Activated T-cell treated with anti-CD3 and anti-CD28 coated beads, Interleukin-2, amount 50 U/mL, for 4 hours (primary cell): ENCODE results near the gene IL1A. TPM values are rescaled to one million over a fixed set of nuclear protein-coding genes. Genes with fewer than 3 reads are reported as not detected.
A peak's percentile ranks its signal among the peaks of the same experiment; 100 is the strongest.
"Not testable (repeated sequence)": the region's sequence is repeated elsewhere in the genome, so short reads cannot be mapped to it uniquely, and the experiment has no call there.

Experiments used
- ATAC-seq, 2 donors: fragments of 200-7000 bp; cut with Tn5 transposase; one replicate each; pipeline ENCODE4 v1.10.0; 2021
- DNase-seq: peaks from one replicate; pipeline ENCODE4 v3.0.0-alpha.2; 2020
- H3K27me3 Mint-ChIP-seq: one replicate; pipeline ENCODE4 v1.8.0; 2021; ENCODE audit warnings: low read depth, mixed read lengths
- H3K36me3 Mint-ChIP-seq: one replicate; pipeline ENCODE4 v1.8.0; 2022; ENCODE audit warnings: mixed read lengths; ENCODE audit not compliant: insufficient read depth
- H3K4me1 Mint-ChIP-seq: one replicate; pipeline ENCODE4 v1.8.0; 2021; ENCODE audit warnings: low read depth, mixed read lengths
- H3K4me3 Mint-ChIP-seq: one replicate; pipeline ENCODE4 v1.8.0; 2021; ENCODE audit warnings: mild to moderate bottlenecking, moderate library complexity, mixed read lengths
- H3K9me3 Mint-ChIP-seq: one replicate; pipeline ENCODE4 v1.8.0; 2021; ENCODE audit warnings: mixed read lengths
- total RNA-seq, 3 donors: library from RNA; stranded (reverse); gene quantifications; one replicate each; pipeline ENCODE4 v1.2.1, GENCODE V29; 2021

Gene IL1A
- 1 to 10 TPM; 2.0 to 4.3 (median 3.8) TPM for total RNA-seq

GRCh38 chr2:112784199-112785189, at the start of gene IL1A:
Gene IL1A, minus strand, starts transcription at chr2:112784493. Its CDS starts 723 bp downstream, at chr2:112783770.
- no peaks in the 10 kb centered on the region for H3K36me3 Mint-ChIP-seq
- H3K4me1 Mint-ChIP-seq, result peaks cover 2% of the 10 kb centered on the region
- no peaks in the 10 kb centered on the region for H3K9me3 Mint-ChIP-seq
- no peak for DNase-seq
- no peak within 1 kb of the TSS for H3K4me3 Mint-ChIP-seq
- ATAC-seq, result peak; percentile 60 to 61
- H3K27me3 Mint-ChIP-seq, result peaks cover 13% of the 10 kb centered on the region

- no peaks in the 10 kb centered on the region for H3K9me3 Mint-ChIP-seq
- no peaks in the 10 kb centered on the region for H3K36me3 Mint-ChIP-seq
- H3K27me3 Mint-ChIP-seq, result peaks cover 9% of the 10 kb centered on the region
- DNase-seq, result no peak
- peaks cover 4% of the 10 kb centered on the region for H3K4me1 Mint-ChIP-seq
- no peak for ATAC-seq
- H3K4me3 Mint-ChIP-seq, result no peak overlapping the region
These were observed 49.7 kb upstream of the IL1A start for GRCh38 chr2:112833976-112834375.

- not testable (repeated sequence) for H3K4me1 Mint-ChIP-seq, H3K36me3 Mint-ChIP-seq, H3K27me3 Mint-ChIP-seq, H3K4me3 Mint-ChIP-seq, H3K9me3 Mint-ChIP-seq, ATAC-seq, DNase-seq
These were observed 49.3 kb upstream of the IL1A start for GRCh38 chr2:112833639-112833931.

- H3K9me3 Mint-ChIP-seq, result no peaks in the 10 kb centered on the region
- H3K4me3 Mint-ChIP-seq, result no peak overlapping the region
- peaks cover 9% of the 10 kb centered on the region for H3K27me3 Mint-ChIP-seq
- H3K36me3 Mint-ChIP-seq, result no peaks in the 10 kb centered on the region
- no peak for ATAC-seq
- DNase-seq, result no peak
- peaks cover 4% of the 10 kb centered on the region for H3K4me1 Mint-ChIP-seq
These were observed 48.7 kb upstream of the IL1A start for GRCh38 chr2:112832841-112833638.

GRCh38 chr2:112831946-112832840, 47.9 kb upstream of the IL1A start:
- H3K9me3 Mint-ChIP-seq, result no peaks in the 10 kb centered on the region
- no peak overlapping the region for H3K4me3 Mint-ChIP-seq
- H3K27me3 Mint-ChIP-seq, result peaks cover 9% of the 10 kb centered on the region
- DNase-seq (no peak), ATAC-seq (no peak)
- H3K36me3 Mint-ChIP-seq, result no peaks in the 10 kb centered on the region
- peaks cover 4% of the 10 kb centered on the region for H3K4me1 Mint-ChIP-seq

- H3K4me1 Mint-ChIP-seq, result peaks cover 4% of the 10 kb centered on the region
- no peak for DNase-seq
These were observed 47.2 kb upstream of the IL1A start for GRCh38 chr2:112831513-112831845.

GRCh38 chr2:112830682-112831512, 46.6 kb upstream of the IL1A start:
- H3K36me3 Mint-ChIP-seq, result no peaks in the 10 kb centered on the region
- DNase-seq (no peak), ATAC-seq (no peak)
- H3K9me3 Mint-ChIP-seq, result no peaks in the 10 kb centered on the region
- H3K27me3 Mint-ChIP-seq, result peaks cover 9% of the 10 kb centered on the region
- peaks cover 2% of the 10 kb centered on the region for H3K4me1 Mint-ChIP-seq
- H3K4me3 Mint-ChIP-seq, result no peak overlapping the region

More at GRCh38 chr2:112831513-112831845, 47.2 kb upstream of the IL1A start:
- Mint-ChIP-seq H3K36me3 (no peaks in the 10 kb centered on the region), H3K27me3 (peaks cover 9% of the 10 kb centered on the region), H3K9me3 (no peaks in the 10 kb centered on the region), H3K4me3 (no peak overlapping the region)
- no peak for ATAC-seq

- Mint-ChIP-seq H3K27me3 (peaks cover 9% of the 10 kb centered on the region), H3K4me3 (no peak overlapping the region), H3K4me1 (peaks cover 2% of the 10 kb centered on the region), H3K9me3 (no peaks in the 10 kb centered on the region), H3K36me3 (no peaks in the 10 kb centered on the region)
- ATAC-seq (no peak), DNase-seq (no peak)
These were observed 45.8 kb upstream of the IL1A start for GRCh38 chr2:112829961-112830681.

GRCh38 chr2:112829101-112829960, 45.0 kb upstream of the IL1A start:
- Mint-ChIP-seq H3K4me3 (no peak overlapping the region), H3K9me3 (no peaks in the 10 kb centered on the region), H3K4me1 (peaks cover 2% of the 10 kb centered on the region), H3K36me3 (no peaks in the 10 kb centered on the region), H3K27me3 (peaks cover 9% of the 10 kb centered on the region)
- no peak for ATAC-seq
- DNase-seq, result no peak

- peaks cover 9% of the 10 kb centered on the region for H3K27me3 Mint-ChIP-seq
- H3K4me1 Mint-ChIP-seq, result peaks cover 2% of the 10 kb centered on the region
- no peaks in the 10 kb centered on the region for H3K36me3 Mint-ChIP-seq
- no peak for DNase-seq
- no peak overlapping the region for H3K4me3 Mint-ChIP-seq
- no peak for ATAC-seq
- H3K9me3 Mint-ChIP-seq, result no peaks in the 10 kb centered on the region
These were observed 44.0 kb upstream of the IL1A start for GRCh38 chr2:112828251-112828691.

- Mint-ChIP-seq H3K27me3 (peaks cover 9% of the 10 kb centered on the region), H3K36me3 (no peaks in the 10 kb centered on the region), H3K9me3 (no peaks in the 10 kb centered on the region), H3K4me3 (no peak overlapping the region), H3K4me1 (peaks cover 2% of the 10 kb centered on the region)
- DNase-seq (no peak), ATAC-seq (no peak)
These were observed 43.4 kb upstream of the IL1A start for GRCh38 chr2:112827604-112828185.

- ATAC-seq (no peak), DNase-seq (no peak)
- no peaks in the 10 kb centered on the region for H3K36me3 Mint-ChIP-seq
These were observed 42.7 kb upstream of the IL1A start for GRCh38 chr2:112827009-112827408.

More at GRCh38 chr2:112827009-112827408, 42.7 kb upstream of the IL1A start:
- Mint-ChIP-seq H3K9me3 (no peaks in the 10 kb centered on the region), H3K27me3 (peaks cover 9% of the 10 kb centered on the region), H3K4me1 (peaks cover 8% of the 10 kb centered on the region), H3K4me3 (no peak overlapping the region)
